Measurements from ENCODE around the gene DUSP15. TPM values are rescaled to one million over a fixed set of nuclear protein-coding genes. Genes with fewer than 3 reads are reported as not detected.
"Not testable (repeated sequence)": the region's sequence is repeated elsewhere in the genome, so short reads cannot be mapped to it uniquely, and the experiment has no call there.

Gene DUSP15
- total RNA-seq, 1 donor from 2014 or later: 0.45 TPM

DNA sequence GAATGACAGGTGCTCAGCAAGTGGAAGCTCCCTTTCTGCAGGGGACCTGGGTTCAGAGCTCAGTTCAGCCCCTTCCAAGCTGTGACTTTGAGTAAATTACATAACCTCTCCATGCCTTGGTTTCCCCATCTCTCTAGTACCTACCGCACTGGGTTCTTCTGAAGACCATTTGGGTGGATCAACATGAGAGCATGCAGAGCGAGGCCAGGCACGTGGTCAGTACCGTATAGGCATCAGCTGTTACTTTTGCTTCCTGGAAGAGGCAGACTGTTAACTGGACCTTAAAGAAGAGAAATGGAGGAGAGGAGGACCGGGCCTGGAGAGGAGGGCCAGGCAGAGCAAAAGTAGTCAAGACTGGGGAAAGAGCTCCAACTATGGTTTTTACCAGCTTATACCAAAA is 52.9 kb downstream of the DUSP15 start:
- H3K36me3 Mint-ChIP-seq: no peaks in the 10 kb centered on the region
- Histone ChIP-seq H3K4me2 (no peak overlapping the region), H3K9me3 (ENCODE audit: low read depth) (no peaks in the 10 kb centered on the region), H3K79me2 (ENCODE audit: low read depth) (no peaks in the 10 kb centered on the region), H3K4me1 (peaks cover 6% of the 10 kb centered on the region), H3K27me3 (no peaks in the 10 kb centered on the region), H2AFZ (replicated peaks) (no peak overlapping the region), H3K4me3 (no peak overlapping the region), H3K36me3 (no peaks in the 10 kb centered on the region), H3K27ac (no peak overlapping the region), H3F3A (ENCODE audit: low read depth) (peaks cover 6% of the 10 kb centered on the region), H4K20me1 (ENCODE audit: low read depth) (no peaks in the 10 kb centered on the region), H3K9ac (no peak overlapping the region)
- H3K27ac Mint-ChIP-seq: no peak overlapping the region
- DNase-seq (ENCODE audit: low spot score): no peak
- no peaks in the 10 kb centered on the region for H3K27me3 Mint-ChIP-seq (ENCODE audit: insufficient read depth, low read depth)
- H3K4me3 Mint-ChIP-seq: no peak overlapping the region
- TF ChIP-seq EZH2 (IDR thresholded peaks at IDR 0.05): no peak
- TF ChIP-seq, protein P1, sequence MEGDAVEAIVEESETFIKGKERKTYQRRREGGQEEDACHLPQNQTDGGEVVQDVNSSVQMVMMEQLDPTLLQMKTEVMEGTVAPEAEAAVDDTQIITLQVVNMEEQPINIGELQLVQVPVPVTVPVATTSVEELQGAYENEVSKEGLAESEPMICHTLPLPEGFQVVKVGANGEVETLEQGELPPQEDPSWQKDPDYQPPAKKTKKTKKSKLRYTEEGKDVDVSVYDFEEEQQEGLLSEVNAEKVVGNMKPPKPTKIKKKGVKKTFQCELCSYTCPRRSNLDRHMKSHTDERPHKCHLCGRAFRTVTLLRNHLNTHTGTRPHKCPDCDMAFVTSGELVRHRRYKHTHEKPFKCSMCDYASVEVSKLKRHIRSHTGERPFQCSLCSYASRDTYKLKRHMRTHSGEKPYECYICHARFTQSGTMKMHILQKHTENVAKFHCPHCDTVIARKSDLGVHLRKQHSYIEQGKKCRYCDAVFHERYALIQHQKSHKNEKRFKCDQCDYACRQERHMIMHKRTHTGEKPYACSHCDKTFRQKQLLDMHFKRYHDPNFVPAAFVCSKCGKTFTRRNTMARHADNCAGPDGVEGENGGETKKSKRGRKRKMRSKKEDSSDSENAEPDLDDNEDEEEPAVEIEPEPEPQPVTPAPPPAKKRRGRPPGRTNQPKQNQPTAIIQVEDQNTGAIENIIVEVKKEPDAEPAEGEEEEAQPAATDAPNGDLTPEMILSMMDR (IDR thresholded peaks at IDR 0.05): no peak
- no peak for TF ChIP-seq EZH2phosphoT487 (IDR thresholded peaks at IDR 0.05)
- no peaks in the 10 kb centered on the region for H3K9me3 Mint-ChIP-seq
- peaks cover 7% of the 10 kb centered on the region for H3K4me1 Mint-ChIP-seq

DNA sequence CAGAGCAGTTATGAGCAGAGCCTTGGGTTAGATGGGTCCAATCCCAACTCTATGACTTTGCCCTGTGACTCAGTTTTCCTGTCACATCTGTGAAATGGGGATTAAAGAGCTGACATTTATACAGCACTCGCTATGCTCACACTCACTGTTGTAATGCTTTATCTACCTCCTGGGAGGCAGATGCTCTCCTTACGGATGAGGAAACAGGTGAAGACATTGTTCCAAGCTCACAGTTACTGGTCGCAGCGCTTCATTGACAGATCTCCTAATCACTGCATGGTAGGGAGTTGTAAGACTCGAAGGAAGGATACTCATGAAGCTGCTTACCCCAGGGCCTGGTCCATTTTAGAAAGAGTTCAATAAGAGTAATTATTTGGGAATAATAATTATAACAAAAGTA is 54.1 kb downstream of the DUSP15 start:
- Histone ChIP-seq H3F3A (ENCODE audit: low read depth) (peaks cover 6% of the 10 kb centered on the region), H3K9ac (no peak overlapping the region), H3K27ac (no peak overlapping the region), H3K36me3 (no peaks in the 10 kb centered on the region), H3K9me3 (ENCODE audit: low read depth) (no peaks in the 10 kb centered on the region), H3K4me2 (no peak overlapping the region), H3K4me1 (peaks cover 6% of the 10 kb centered on the region), H3K79me2 (ENCODE audit: low read depth) (no peaks in the 10 kb centered on the region), H2AFZ (replicated peaks) (no peak overlapping the region), H3K4me3 (no peak overlapping the region), H4K20me1 (ENCODE audit: low read depth) (no peaks in the 10 kb centered on the region), H3K27me3 (no peaks in the 10 kb centered on the region)
- Mint-ChIP-seq H3K27ac (peak overlapping the region; percentile 29), H3K36me3 (no peaks in the 10 kb centered on the region), H3K4me1 (peaks cover 4% of the 10 kb centered on the region), H3K4me3 (no peak overlapping the region), H3K9me3 (no peaks in the 10 kb centered on the region), H3K27me3 (ENCODE audit: insufficient read depth, low read depth) (no peaks in the 10 kb centered on the region)
- TF ChIP-seq EZH2phosphoT487 (IDR thresholded peaks at IDR 0.05): no peak
- no peak for TF ChIP-seq EZH2 (IDR thresholded peaks at IDR 0.05)
- TF ChIP-seq, protein P1 (IDR thresholded peaks at IDR 0.05): no peak
- DNase-seq (ENCODE audit: low spot score): no peak

DNA sequence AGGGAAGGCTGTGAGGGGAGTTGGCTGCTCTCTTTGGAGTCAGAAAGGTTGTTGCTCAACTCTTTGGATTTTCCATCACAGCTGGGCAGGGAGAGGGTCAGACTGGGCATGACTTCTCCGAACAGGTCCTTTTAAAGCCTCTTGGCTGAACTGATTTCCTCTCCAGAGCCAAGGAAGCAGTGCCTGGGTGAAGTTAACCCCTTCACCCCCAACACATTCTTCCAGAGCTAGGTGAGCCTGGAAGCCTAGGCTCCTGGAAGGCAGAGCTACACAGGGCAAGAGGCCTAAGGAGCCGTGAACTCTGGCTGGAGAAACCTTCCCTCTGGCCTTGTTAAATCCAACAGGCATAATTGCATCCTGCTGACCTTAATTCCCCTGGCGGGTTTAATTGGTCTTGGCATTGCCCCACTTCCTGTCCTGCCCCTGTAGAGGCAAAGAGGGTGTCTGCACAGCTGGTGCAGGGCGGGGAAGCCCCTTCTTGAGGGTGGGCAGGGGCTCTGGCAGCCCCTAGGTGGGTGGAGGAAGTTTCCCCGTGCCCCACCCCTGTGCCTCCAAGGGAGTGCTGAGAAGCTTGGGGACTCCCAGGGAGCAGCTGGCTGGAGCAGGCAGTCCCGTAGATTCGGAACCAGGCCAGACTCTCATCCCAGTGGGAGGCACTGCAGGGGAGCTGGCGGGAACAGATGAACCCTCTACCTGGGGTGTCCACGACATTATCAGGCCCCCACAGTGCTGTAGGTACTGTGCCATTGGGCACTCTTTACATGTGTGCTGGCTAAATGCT is 54.7 kb downstream of the DUSP15 start:
- no peak for DNase-seq (ENCODE audit: low spot score)
- H3K27ac Mint-ChIP-seq: no peak overlapping the region

DNA sequence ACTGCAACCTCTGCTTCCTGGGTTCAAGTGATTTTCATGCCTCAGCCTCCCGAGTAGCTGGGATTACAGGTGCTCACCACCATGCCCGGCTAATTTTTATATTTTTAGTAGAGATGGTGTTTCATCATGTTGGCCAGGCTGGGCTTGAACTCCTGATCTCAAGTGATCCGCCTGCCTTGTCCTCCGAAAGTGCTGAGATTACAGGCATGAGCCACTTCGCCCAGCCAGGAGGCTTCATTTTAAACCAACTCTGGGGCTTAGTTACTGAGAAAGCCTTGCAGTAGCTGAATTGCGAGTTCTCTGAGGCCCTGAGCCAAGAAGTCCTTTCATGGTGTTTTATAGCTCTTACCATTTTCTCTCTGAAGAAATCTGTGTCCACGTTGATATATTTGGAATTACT is 56.2 kb downstream of the DUSP15 start:
- not testable (repeated sequence) for H3K9ac ChIP-seq; H3K4me2 ChIP-seq; H3F3A ChIP-seq (ENCODE audit: low read depth); H3K4me3 Mint-ChIP-seq; H3K27me3 Mint-ChIP-seq (ENCODE audit: insufficient read depth, low read depth); H3K27ac Mint-ChIP-seq; H3K9me3 ChIP-seq (ENCODE audit: low read depth); H3K36me3 ChIP-seq; H2AFZ ChIP-seq (replicated peaks); H3K27ac ChIP-seq; H4K20me1 ChIP-seq (ENCODE audit: low read depth); H3K4me1 ChIP-seq; H3K36me3 Mint-ChIP-seq; H3K27me3 ChIP-seq; H3K9me3 Mint-ChIP-seq; DNase-seq (ENCODE audit: low spot score); H3K4me3 ChIP-seq; H3K79me2 ChIP-seq (ENCODE audit: low read depth)
- H3K4me1 Mint-ChIP-seq: peaks cover 17% of the 10 kb centered on the region

More for the DNA sequence above, 54.7 kb downstream of the DUSP15 start:
- H4K20me1 ChIP-seq (ENCODE audit: low read depth): no peaks in the 10 kb centered on the region
- TF ChIP-seq EZH2 (IDR thresholded peaks at IDR 0.05) (no peak), EZH2phosphoT487 (IDR thresholded peaks at IDR 0.05) (no peak)
- TF ChIP-seq, protein P1 (IDR thresholded peaks at IDR 0.05): no peak
- H3K4me2 ChIP-seq: no peak overlapping the region
- peaks cover 4% of the 10 kb centered on the region for H3K4me1 Mint-ChIP-seq
- H3K27me3 Mint-ChIP-seq (ENCODE audit: insufficient read depth, low read depth): no peaks in the 10 kb centered on the region
- no peak overlapping the region for H3K27ac ChIP-seq
- H3K27me3 ChIP-seq: no peaks in the 10 kb centered on the region
- no peak overlapping the region for H3K4me3 Mint-ChIP-seq
- H3F3A ChIP-seq (ENCODE audit: low read depth): peaks cover 6% of the 10 kb centered on the region
- H3K4me3 ChIP-seq: no peak overlapping the region
- no peaks in the 10 kb centered on the region for H3K79me2 ChIP-seq (ENCODE audit: low read depth)
- H3K36me3 Mint-ChIP-seq: no peaks in the 10 kb centered on the region
- peaks cover 6% of the 10 kb centered on the region for H3K4me1 ChIP-seq
- no peaks in the 10 kb centered on the region for H3K9me3 ChIP-seq (ENCODE audit: low read depth)
- no peaks in the 10 kb centered on the region for H3K36me3 ChIP-seq
- H2AFZ ChIP-seq (replicated peaks): no peak overlapping the region
- H3K9ac ChIP-seq: no peak overlapping the region
- H3K9me3 Mint-ChIP-seq: no peaks in the 10 kb centered on the region

All from neural progenitor cell (in vitro differentiated cells).